Measurements from ENCODE around the gene CYP27A1.

Gene CYP27A1

DNA sequence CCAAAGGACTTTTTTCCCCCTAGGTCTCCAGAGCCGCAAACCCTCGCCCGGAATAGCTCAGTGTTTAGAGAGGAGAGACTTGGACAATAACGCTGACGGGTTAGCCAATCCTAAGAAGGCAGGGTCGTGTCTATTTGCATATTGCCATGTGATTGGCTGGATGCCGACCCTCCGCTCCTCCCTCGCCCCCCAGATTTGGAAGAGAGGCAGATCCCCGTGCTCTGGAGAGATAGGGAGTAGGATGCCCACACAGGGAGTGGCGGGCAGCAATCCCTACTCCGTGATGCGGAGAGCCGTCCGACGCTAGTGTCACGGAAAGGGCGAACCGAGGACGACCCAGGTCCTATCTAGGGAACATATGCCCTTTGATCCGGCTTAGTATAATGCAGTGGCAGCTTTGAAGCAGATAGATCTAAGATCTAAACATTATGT lies 79.0 kb downstream of the CYP27A1 start:
- TF ChIP-seq, protein P1, sequence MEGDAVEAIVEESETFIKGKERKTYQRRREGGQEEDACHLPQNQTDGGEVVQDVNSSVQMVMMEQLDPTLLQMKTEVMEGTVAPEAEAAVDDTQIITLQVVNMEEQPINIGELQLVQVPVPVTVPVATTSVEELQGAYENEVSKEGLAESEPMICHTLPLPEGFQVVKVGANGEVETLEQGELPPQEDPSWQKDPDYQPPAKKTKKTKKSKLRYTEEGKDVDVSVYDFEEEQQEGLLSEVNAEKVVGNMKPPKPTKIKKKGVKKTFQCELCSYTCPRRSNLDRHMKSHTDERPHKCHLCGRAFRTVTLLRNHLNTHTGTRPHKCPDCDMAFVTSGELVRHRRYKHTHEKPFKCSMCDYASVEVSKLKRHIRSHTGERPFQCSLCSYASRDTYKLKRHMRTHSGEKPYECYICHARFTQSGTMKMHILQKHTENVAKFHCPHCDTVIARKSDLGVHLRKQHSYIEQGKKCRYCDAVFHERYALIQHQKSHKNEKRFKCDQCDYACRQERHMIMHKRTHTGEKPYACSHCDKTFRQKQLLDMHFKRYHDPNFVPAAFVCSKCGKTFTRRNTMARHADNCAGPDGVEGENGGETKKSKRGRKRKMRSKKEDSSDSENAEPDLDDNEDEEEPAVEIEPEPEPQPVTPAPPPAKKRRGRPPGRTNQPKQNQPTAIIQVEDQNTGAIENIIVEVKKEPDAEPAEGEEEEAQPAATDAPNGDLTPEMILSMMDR (IDR thresholded peaks at IDR 0.05; ENCODE audit: control extremely low read depth, extremely low read depth, low read depth, missing control alignments), result no peak
- ChIA-PET POLR2A (no interaction called here), CTCF (interaction anchor here (0.6 to 2.2 kb wide), 4 partner anchors 9 to 119 kb away, joined by 3 to 9 read pairs (median 4); no protein-coding TSS in a partner anchor)
- no peak for DNase-seq (ENCODE audit: extremely low spot score)

GRCh38 chr2:218861645-218862318 lies 79.8 kb downstream of the CYP27A1 start:
- DNase-seq (ENCODE audit: extremely low spot score), result no peak
- ChIA-PET POLR2A (no interaction called here), CTCF (interaction anchor here (1.0 to 5.8 kb wide), 3 partner anchors 15 to 118 kb away, joined by 3 to 39 read pairs (median 13); no protein-coding TSS in a partner anchor)
- TF ChIP-seq, protein P1 (IDR thresholded peaks at IDR 0.05; ENCODE audit: control extremely low read depth, extremely low read depth, low read depth, missing control alignments), result no peak

- ChIA-PET CTCF (interaction anchor here (0.8 to 5.8 kb wide), 6 partner anchors 9 to 35 kb away, joined by 3 to 39 read pairs (median 5); no protein-coding TSS in a partner anchor), POLR2A (no interaction called here)
- no peak for DNase-seq (ENCODE audit: extremely low spot score)
- TF ChIP-seq, protein P1 (IDR thresholded peaks at IDR 0.05; ENCODE audit: control extremely low read depth, extremely low read depth, low read depth, missing control alignments), result no peak
These were observed 81.1 kb downstream of the CYP27A1 start for GRCh38 chr2:218863021-218863520.

Data from GM10248 (cell line).